Testis (tissue), 3 donors: ENCODE measurements around the gene MAPRE2. TPM values are rescaled to one million over a fixed set of nuclear protein-coding genes. Genes with fewer than 3 reads are reported as not detected.

ENCODE experiments used
- DNase-seq: peaks from one replicate; pipeline ENCODE4 v3.0.0-alpha.2; 2019
- H3K27ac ChIP-seq, 2 donors: fragments of 200-600 bp; sonication (generic); one replicate each; pipeline ENCODE4 v1.5.1; 2019
- H3K27me3 ChIP-seq: fragments of 200-600 bp; sonication (generic); one replicate; pipeline ENCODE4 v1.5.1; 2019
- H3K36me3 ChIP-seq: fragments of 200-600 bp; sonication (generic); one replicate; pipeline ENCODE4 v1.5.1; 2017; ENCODE audit warnings: low read depth; ENCODE audit errors: missing control alignments
- H3K4me1 ChIP-seq: fragments of 200-600 bp; sonication (generic); one replicate; pipeline ENCODE4 v1.5.1; 2019
- H3K4me3 ChIP-seq, 2 donors: fragments of 200-600 bp; sonication (generic); one replicate each; pipeline ENCODE4 v1.5.1; 2017 to 2019
- H3K9me3 ChIP-seq: fragments of 200-600 bp; sonication (generic); one replicate; pipeline ENCODE4 v1.5.1; 2017
- POLR2A ChIP-seq: fragments of 450-650 bp; IDR thresholded peaks from one replicate; pipeline ENCODE4 v1.6.1; 2017; ENCODE audit warnings: antibody characterized with exemption, mild to moderate bottlenecking, moderate library complexity
- WGBS, 2 donors: methylation state at CpG; one replicate each; pipeline ENCODE4 v1.1.5; 2018; 5-methylcytosine and 5-hydroxymethylcytosine counted together
- intact Hi-C: fragments of 100-400 bp; cut with DNase I; formaldehyde crosslinking; loops from one replicate; pipeline ENCODE4 v1.15.1; 2023; ENCODE audit warnings: low total_unique reads
- polyA plus RNA-seq: library from polyadenylated mRNA; stranded (reverse); fragments of 350-450 nt; fragmentation: Illumina TruSeq; extraction: RNeasy Lipid Tissue Mini Kit (QIAGEN cat#74804); gene quantifications from one replicate; pipeline ENCODE4 v1.2.3, GENCODE V29; 2014; ENCODE audit warnings: low read depth, low replicate concordance; ENCODE audit not compliant: insufficient read depth
- total RNA-seq, 2 donors: library from RNA; depleted of rRNA; stranded (reverse); fragments of >200 nt; gene quantifications; one replicate each; pipeline ENCODE4 v1.2.3, GENCODE V29; 2016
- TF ChIP-seq, protein P1 (sequence below), 3 experiments: fragments of 450-650 bp in 2 of 3; fragments of 200-600 bp in 1 of 3; sonication (generic) in 1 of 3; IDR thresholded peaks; one replicate each; pipeline ENCODE4 v1.5.1; 2016 to 2019; ENCODE audit warnings: antibody characterized with exemption in 3 of 3, mild to moderate bottlenecking in 2 of 3, moderate library complexity in 1 of 3

Gene MAPRE2
- total and polyA plus RNA-seq, 3 donors from 2014 or later, result 14.8 to 17.2 (median 15.2) TPM

DNA sequence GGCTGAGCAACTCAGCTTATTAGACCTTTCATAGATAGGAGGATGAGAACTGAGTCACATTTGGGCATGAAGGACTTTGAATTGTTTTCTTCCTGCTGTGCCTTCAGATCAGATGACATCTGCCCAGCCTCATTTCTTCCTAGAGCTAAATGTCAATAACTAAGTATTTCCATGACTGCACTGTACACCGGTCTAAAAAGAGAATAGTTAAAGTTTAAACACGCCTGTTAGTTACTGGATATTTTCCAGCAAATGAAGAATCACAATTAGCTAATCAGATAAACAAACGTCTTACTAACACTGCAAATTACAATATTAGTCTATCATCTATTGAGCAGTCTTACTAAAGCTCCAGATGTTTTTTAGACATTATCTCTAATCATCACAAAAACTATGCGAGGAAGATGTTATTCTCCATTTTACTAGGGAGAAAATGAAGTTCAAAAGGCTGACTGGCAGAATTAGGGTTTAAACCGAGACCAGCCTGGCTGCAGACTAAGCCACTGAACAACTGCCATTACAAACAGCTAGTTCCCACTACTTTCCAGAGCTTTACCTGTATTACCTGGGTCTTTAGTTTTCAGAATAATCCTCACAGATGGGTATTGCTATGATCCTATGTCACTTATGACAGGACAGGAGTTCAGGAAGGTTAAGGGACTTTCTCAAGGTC is 130.2 kb downstream of the MAPRE2 start:
- 52 to 55% methylated on average over 5 of the region's 5 CpGs for WGBS, 2 donors
- no peaks in the 10 kb centered on the region for H3K4me1 ChIP-seq
- H3K36me3 ChIP-seq, result no peaks in the 10 kb centered on the region
- no peak overlapping the region for H3K27ac ChIP-seq
- no peaks in the 10 kb centered on the region for H3K9me3 ChIP-seq
- no peaks in the 10 kb centered on the region for H3K27me3 ChIP-seq
- intact Hi-C loops, result no loop called here
- DNase-seq, result no peak
- TF ChIP-seq, protein P1, sequence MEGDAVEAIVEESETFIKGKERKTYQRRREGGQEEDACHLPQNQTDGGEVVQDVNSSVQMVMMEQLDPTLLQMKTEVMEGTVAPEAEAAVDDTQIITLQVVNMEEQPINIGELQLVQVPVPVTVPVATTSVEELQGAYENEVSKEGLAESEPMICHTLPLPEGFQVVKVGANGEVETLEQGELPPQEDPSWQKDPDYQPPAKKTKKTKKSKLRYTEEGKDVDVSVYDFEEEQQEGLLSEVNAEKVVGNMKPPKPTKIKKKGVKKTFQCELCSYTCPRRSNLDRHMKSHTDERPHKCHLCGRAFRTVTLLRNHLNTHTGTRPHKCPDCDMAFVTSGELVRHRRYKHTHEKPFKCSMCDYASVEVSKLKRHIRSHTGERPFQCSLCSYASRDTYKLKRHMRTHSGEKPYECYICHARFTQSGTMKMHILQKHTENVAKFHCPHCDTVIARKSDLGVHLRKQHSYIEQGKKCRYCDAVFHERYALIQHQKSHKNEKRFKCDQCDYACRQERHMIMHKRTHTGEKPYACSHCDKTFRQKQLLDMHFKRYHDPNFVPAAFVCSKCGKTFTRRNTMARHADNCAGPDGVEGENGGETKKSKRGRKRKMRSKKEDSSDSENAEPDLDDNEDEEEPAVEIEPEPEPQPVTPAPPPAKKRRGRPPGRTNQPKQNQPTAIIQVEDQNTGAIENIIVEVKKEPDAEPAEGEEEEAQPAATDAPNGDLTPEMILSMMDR (IDR thresholded peaks at IDR 0.05), result no peak
- TF ChIP-seq POLR2A, result no peak
- no peak overlapping the region for H3K4me3 ChIP-seq

DNA sequence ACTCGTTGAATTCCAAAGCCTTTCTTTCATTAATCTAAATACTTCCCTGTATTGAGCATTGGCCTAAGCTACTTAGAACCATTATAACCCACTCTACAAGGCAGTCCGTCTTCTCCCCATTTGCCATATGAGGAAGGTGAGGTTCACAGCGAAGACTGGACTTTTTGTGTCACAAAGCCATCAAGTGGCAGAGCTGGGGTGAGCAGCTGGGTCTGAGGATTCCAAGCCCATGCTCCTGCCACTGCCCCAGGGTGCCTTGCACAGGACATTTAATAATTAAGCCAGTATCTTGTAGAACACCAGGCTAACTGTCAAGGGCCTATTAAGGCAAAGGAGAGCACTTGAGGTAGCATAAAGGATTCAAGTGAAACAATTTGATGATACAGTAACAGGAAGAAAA is 130.8 kb downstream of the MAPRE2 start:
- TF ChIP-seq POLR2A, result no peak
- TF ChIP-seq, protein P1 (IDR thresholded peaks at IDR 0.05), result no peak
- DNase-seq, result no peak
- H3K4me3 ChIP-seq, result no peak overlapping the region
- no peaks in the 10 kb centered on the region for H3K4me1 ChIP-seq
- intact Hi-C loops, result no loop called here
- WGBS, 2 donors, result 90 to 96% methylated on average over 3 of the region's 3 CpGs
- no peaks in the 10 kb centered on the region for H3K9me3 ChIP-seq
- H3K27me3 ChIP-seq, result no peaks in the 10 kb centered on the region
- H3K36me3 ChIP-seq, result no peaks in the 10 kb centered on the region
- H3K27ac ChIP-seq, result no peak overlapping the region

DNA sequence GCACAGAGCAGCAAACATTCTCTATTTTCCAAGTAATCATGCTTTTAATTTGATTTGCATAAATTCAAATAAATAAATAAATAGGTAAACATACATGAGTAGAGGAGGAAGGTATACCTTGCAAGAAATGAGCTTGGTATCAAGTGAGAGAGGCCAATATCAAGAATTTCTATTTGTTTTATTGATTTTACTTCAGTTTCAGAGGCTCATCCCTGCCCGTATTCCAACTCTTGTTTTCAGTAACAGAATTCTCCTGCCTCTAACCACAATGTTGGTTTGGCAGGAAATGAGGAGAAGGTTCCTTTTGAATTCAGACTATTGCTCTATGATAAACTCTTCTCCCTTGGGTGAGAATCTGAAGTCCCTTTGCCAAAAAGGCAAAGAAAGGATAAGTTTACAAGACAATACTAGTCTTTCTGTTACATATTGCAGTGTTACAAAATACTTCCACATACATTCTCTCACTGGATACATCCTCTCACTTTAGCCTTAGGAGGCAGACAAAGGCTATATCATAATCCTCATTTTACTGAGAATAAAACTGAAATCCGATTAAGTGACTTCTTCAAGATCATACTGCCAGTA is 131.3 kb downstream of the MAPRE2 start:
- no peaks in the 10 kb centered on the region for H3K4me1 ChIP-seq
- no peaks in the 10 kb centered on the region for H3K27me3 ChIP-seq
- no peak overlapping the region for H3K4me3 ChIP-seq
- no peak for TF ChIP-seq POLR2A
- TF ChIP-seq, protein P1 (IDR thresholded peaks at IDR 0.05), result no peak
- no peak overlapping the region for H3K27ac ChIP-seq
- H3K36me3 ChIP-seq, result no peaks in the 10 kb centered on the region
- intact Hi-C loops, result no loop called here
- no peak for DNase-seq
- 64 to 70% methylated on average over 2 of the region's 2 CpGs for WGBS, 2 donors
- H3K9me3 ChIP-seq, result no peaks in the 10 kb centered on the region

DNA sequence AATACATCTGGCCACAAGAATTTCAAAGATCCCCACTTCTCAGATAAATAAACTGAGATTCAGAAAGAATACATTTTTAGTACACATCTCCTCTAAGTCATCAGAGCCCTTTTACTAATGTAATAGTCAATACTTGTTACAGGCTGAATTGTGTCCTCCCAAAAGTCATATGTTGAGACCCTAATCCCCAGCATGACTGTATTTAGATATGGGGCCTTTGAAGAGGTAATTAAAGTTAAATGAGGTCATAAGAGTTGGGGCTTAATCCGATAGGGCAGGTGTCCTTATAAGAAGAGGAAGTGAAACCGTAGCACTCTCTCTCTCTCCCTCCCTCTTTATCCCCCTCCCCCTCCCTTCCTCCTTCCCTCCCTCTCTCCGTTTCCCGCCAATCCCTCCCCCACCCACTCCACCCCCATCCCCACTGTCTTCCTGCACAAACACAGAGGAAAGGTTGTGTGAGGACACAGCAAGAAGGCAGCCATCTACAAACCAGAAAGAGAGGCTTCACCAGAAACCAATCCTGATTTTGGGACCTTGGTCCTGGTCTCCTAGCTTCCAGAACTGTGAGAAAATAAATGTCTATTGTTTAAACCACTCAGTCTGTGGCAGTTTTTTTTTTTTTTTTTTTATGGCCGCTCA is 133.0 kb downstream of the MAPRE2 start:
- Histone ChIP-seq H3K27ac (no peak overlapping the region), H3K9me3 (no peaks in the 10 kb centered on the region), H3K27me3 (no peaks in the 10 kb centered on the region), H3K36me3 (no peaks in the 10 kb centered on the region), H3K4me3 (no peak overlapping the region), H3K4me1 (no peaks in the 10 kb centered on the region)
- intact Hi-C loops, result no loop called here
- DNase-seq, result no peak
- WGBS, 2 donors, result 40 to 44% methylated on average over 5 of the region's 5 CpGs
- TF ChIP-seq, protein P1 (IDR thresholded peaks at IDR 0.05), result no peak
- no peak for TF ChIP-seq POLR2A
